Vagina (tissue), 2 donors: ENCODE data around the gene POU2F1. TPM values are rescaled to one million over a fixed set of nuclear protein-coding genes. Genes with fewer than 3 reads are reported as not detected.
A peak's percentile ranks its signal among the peaks of the same experiment; 100 is the strongest.

Source experiments
- DNase-seq, 2 donors: peaks; one replicate each; pipeline ENCODE4 v3.0.0-alpha.2; 2017; ENCODE audit errors: extremely low spot score in 2 of 2
- H3K27ac ChIP-seq: fragments of 200-600 bp; sonication (generic); one replicate; pipeline ENCODE4 v1.5.1; 2019
- H3K27me3 ChIP-seq: fragments of 200-600 bp; sonication (generic); one replicate; pipeline ENCODE4 v1.5.1; 2019
- H3K36me3 ChIP-seq, 2 donors: fragments of 200-600 bp; sonication (generic); one replicate each; pipeline ENCODE4 v1.5.1; 2017 to 2019
- H3K4me1 ChIP-seq: fragments of 200-600 bp; sonication (generic); one replicate; pipeline ENCODE4 v1.5.1; 2019
- H3K4me3 ChIP-seq, 2 donors: fragments of 200-600 bp; sonication (generic); 1 replicate in 1 of 2; 2 replicates in 1 of 2; pipeline ENCODE4 v1.5.1; 2016 to 2019
- H3K9me3 ChIP-seq: fragments of 200-600 bp; sonication (generic); one replicate; pipeline ENCODE4 v1.5.1; 2019
- CTCF ChIP-seq, 3 experiments: fragments of 450-650 bp in 2 of 3; fragments of 200-600 bp in 1 of 3; sonication (generic) in 1 of 3; IDR thresholded peaks; one replicate each; pipeline ENCODE4 v1.5.1; 2017 to 2019; ENCODE audit warnings: antibody characterized with exemption in 3 of 3, mild to moderate bottlenecking in 2 of 3, moderate library complexity in 2 of 3
- POLR2A ChIP-seq, 2 donors: fragments of 450-650 bp; IDR thresholded peaks; one replicate each; pipeline ENCODE4 v1.6.1; 2017; ENCODE audit warnings: antibody characterized with exemption in 2 of 2, mild to moderate bottlenecking in 2 of 2, moderate library complexity in 2 of 2
- POLR2AphosphoS5 ChIP-seq, 2 donors: sonication (generic); formaldehyde crosslinking; IDR thresholded peaks; one replicate each; pipeline ENCODE4 v1.9.0; 2017; ENCODE audit warnings: antibody characterized with exemption in 2 of 2, mild to moderate bottlenecking in 2 of 2, low read depth in 1 of 2; ENCODE audit not compliant: insufficient read depth in 1 of 2
- intact Hi-C: fragments of 100-400 bp; cut with DNase I; formaldehyde crosslinking; loops from one replicate; pipeline ENCODE4 v1.15.1; 2023
- total RNA-seq: library from RNA; depleted of rRNA; stranded (reverse); fragments of >200 nt; gene quantifications from one replicate; pipeline ENCODE4 v1.2.3, GENCODE V29; 2016

The POU2F1 gene
- total RNA-seq, 1 donor from 2014 or later, result 10.8 TPM

GRCh38 chr1:167392200-167392696 is 171.6 kb downstream of the POU2F1 start:
- TF ChIP-seq CTCF (IDR thresholded peaks at IDR 0.05), result no peak
- H3K36me3 ChIP-seq, result peaks cover 6 to 11% of the 10 kb centered on the region in 2 donors

GRCh38 chr1:167400359-167400953 is 179.8 kb downstream of the POU2F1 start:
- H3K27ac ChIP-seq, result no peak overlapping the region
- intact Hi-C loops, result no loop called here
- H3K4me1 ChIP-seq, result no peaks in the 10 kb centered on the region
- no peaks in the 10 kb centered on the region for H3K9me3 ChIP-seq
- no peak overlapping the region for H3K4me3 ChIP-seq
- DNase-seq, result no peak
- no peaks in the 10 kb centered on the region for H3K27me3 ChIP-seq
- TF ChIP-seq CTCF (IDR thresholded peaks at IDR 0.05) (no peak), POLR2A (IDR thresholded peaks at IDR 0.05) (no peak), POLR2AphosphoS5 (IDR thresholded peaks at IDR 0.05; ENCODE audit: insufficient read depth in 1 of 2, low read depth in 1 of 2) (no peak)
- H3K36me3 ChIP-seq, result peaks cover 0 to 40% of the 10 kb centered on the region in 2 donors

More at GRCh38 chr1:167392200-167392696, 171.6 kb downstream of the POU2F1 start:
- Histone ChIP-seq H3K27ac (no peak overlapping the region), H3K27me3 (no peaks in the 10 kb centered on the region), H3K4me3 (no peak overlapping the region), H3K4me1 (no peaks in the 10 kb centered on the region), H3K9me3 (no peaks in the 10 kb centered on the region)
- no peak for DNase-seq
- intact Hi-C loops, result no loop called here

GRCh38 chr1:167401260-167401873 is 180.7 kb downstream of the POU2F1 start:
- no peaks in the 10 kb centered on the region for H3K9me3 ChIP-seq
- intact Hi-C loops, result no loop called here
- H3K36me3 ChIP-seq, result peaks cover 0 to 40% of the 10 kb centered on the region in 2 donors
- DNase-seq, result no peak
- no peak overlapping the region for H3K27ac ChIP-seq
- H3K27me3 ChIP-seq, result no peaks in the 10 kb centered on the region
- H3K4me1 ChIP-seq, result no peaks in the 10 kb centered on the region
- H3K4me3 ChIP-seq, result no peak overlapping the region
- TF ChIP-seq POLR2A (IDR thresholded peaks at IDR 0.05), result no peak
- no peak for TF ChIP-seq POLR2AphosphoS5 (IDR thresholded peaks at IDR 0.05; ENCODE audit: insufficient read depth in 1 of 2, low read depth in 1 of 2)
- peak; percentile 26 to 41 (median 29) for TF ChIP-seq CTCF (IDR thresholded peaks at IDR 0.05)

- no peak for DNase-seq
- Histone ChIP-seq H3K4me1 (no peaks in the 10 kb centered on the region), H3K9me3 (no peaks in the 10 kb centered on the region), H3K4me3 (no peak overlapping the region), H3K27me3 (no peaks in the 10 kb centered on the region), H3K36me3 (peaks cover 0 to 16% of the 10 kb centered on the region in 2 donors), H3K27ac (no peak overlapping the region)
- intact Hi-C loops, result no loop called here
- TF ChIP-seq CTCF (IDR thresholded peaks at IDR 0.05) (no peak), POLR2AphosphoS5 (IDR thresholded peaks at IDR 0.05; ENCODE audit: insufficient read depth in 1 of 2, low read depth in 1 of 2) (no peak), POLR2A (IDR thresholded peaks at IDR 0.05) (no peak)
These were observed 183.6 kb downstream of the POU2F1 start for GRCh38 chr1:167404161-167404888.
